HG02943 (cell line): ENCODE data around the gene VSTM2B.
"Not testable (repeated sequence)": the region's sequence is repeated elsewhere in the genome, so short reads cannot be mapped to it uniquely, and the experiment has no call there.

Experiments
- ATAC-seq: cut with Tn5 transposase; IDR thresholded peaks from one replicate; pipeline ENCODE4 v1.9.1; 2021; ENCODE audit warnings: mild to moderate bottlenecking, low read depth, moderate library complexity; ENCODE audit not compliant: unreplicated experiment

VSTM2B gene

GRCh38 chr19:29525901-29526729, at the start of gene VSTM2B:
Gene VSTM2B (plus strand): TSS chr19:29525994. CDS start chr19:29526584, 590 bp downstream.
- no peak for ATAC-seq

- no peak for ATAC-seq
Measured at GRCh38 chr19:29476528-29476927, 49.3 kb upstream of the VSTM2B start.

DNA sequence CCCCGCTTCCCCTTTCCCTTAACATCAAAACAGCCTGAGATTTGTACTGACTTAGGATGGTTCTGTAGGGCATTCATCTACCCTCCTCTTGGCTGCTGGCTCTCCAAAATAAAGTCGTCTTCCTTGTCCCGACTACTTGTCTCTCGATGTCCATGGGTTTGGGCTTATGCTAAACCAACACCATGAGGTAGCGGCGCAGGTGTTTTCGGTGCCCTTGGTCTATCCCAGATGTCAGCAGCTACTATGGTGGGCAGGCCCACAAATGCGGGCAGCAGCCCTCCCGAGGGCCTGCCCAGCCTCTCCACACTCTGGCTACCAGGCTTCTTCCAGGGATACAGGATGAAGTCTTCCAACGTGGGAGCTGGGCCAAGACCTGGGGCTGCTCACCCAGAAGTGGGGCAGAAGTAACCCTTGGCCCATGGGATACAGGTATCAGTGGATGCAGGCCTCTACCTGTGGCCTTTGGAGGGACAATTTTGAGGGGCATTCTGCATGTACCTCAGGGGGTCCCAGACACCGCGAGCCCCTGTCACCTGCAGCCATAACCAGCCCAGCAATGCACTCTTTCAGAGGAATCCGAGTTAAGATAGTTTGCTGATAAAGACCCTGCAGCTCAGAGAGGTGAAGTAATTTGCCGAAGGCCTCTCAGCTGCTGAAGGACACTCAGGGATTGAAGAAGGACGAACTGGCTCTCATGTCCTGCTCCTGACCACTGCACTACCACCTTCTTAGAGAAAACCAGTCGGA, 47.8 kb upstream of the VSTM2B start:
- ATAC-seq, result no peak

- no peak for ATAC-seq
Measured at GRCh38 chr19:29478578-29479565, 46.9 kb upstream of the VSTM2B start.

- no peak for ATAC-seq
Measured at GRCh38 chr19:29479941-29480340, 45.9 kb upstream of the VSTM2B start.

DNA sequence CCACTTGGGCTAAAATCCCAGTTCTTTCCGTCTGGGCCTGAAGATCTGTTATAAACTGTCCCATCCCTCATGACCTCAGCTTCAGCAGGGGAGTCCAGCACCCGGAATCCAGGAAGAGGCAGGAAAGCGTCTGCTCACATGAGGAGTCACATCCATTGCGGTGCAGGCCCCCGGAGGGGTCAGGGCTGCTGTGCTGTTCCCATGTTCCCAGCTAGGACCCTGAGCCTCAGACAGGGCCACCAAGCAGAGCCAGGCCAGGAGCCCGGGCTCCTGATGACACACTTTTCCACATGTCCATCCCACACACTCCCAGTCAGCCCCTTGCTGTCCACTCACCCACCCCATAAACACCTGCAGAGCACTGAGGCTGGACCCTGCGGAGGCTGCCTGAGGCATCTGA, 45.3 kb upstream of the VSTM2B start:
- ATAC-seq, result no peak

DNA sequence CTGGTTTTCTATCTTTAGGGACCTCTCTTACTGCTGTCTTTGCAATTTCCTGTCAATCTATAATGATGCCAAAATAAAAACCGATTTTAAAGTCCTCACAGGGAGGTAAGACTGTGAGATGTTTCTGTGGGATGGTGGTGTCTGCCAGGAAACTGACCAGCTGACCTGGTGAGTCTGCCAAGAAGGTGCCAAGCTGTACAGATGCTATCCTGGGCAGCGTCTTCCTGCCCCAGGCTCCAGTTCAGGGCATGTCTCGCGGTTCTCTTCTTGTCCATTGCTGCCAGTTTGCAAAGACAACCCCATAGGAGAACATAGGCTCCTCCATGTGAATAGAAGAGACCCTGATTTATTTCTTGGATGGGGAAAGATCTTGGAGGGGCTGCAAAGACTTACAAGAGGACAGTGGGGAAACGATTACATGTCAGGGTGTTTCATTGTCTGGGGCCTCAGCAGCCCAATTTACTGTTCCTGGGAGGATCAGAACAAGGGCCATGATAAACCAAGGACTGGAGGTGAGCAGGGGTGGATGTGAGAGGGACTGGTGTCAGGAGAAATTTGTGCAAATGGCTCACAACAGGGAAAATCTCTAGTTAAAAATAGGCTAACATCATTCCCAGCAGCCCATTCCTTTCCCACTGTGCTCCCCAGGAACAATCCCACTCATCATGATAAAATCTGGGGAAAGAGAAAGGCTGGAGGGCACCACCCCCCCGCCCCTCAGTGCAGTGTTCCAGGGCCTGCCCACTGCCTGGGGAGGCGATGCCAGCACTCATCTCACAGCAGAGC, 42.7 kb upstream of the VSTM2B start:
- no peak for ATAC-seq

GRCh38 chr19:29483641-29483920, 42.2 kb upstream of the VSTM2B start:
- no peak for ATAC-seq

GRCh38 chr19:29483944-29484581, 41.7 kb upstream of the VSTM2B start:
- ATAC-seq, result no peak

GRCh38 chr19:29484876-29485275, 40.9 kb upstream of the VSTM2B start:
- no peak for ATAC-seq

GRCh38 chr19:29485293-29485692, 40.5 kb upstream of the VSTM2B start:
- ATAC-seq, result no peak

GRCh38 chr19:29486961-29487360, 38.8 kb upstream of the VSTM2B start:
- not testable (repeated sequence) for ATAC-seq

- no peak for ATAC-seq
Measured at GRCh38 chr19:29487432-29487831, 38.4 kb upstream of the VSTM2B start.

DNA sequence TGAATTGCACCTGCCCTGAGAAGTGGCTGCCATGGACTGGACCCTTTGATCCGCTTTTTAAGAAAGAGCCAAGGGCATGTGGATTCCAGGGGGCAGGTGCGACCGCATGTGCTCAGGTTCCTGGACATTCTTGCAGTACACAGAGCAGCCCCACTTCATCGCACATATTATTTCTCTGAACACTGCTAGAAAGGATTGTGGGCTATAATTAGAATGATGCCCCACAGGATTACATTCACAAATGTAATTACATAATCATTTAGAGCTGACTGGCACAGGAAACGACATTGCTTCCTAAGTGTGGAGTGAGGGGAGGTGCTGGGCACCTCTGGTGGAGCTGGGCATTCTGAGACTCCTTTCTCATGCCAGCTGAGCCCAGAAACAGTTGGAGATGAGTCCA, 37.5 kb upstream of the VSTM2B start:
- no peak for ATAC-seq

- ATAC-seq, result no peak
Measured at GRCh38 chr19:29489172-29489951, 36.4 kb upstream of the VSTM2B start.

- no peak for ATAC-seq
Measured at GRCh38 chr19:29491491-29491890, 34.3 kb upstream of the VSTM2B start.

- ATAC-seq, result no peak
Measured at GRCh38 chr19:29491995-29492577, 33.7 kb upstream of the VSTM2B start.

GRCh38 chr19:29492769-29493168, 33.0 kb upstream of the VSTM2B start:
- ATAC-seq, result no peak
